Vagina (tissue), 2 donors: ENCODE data around the gene HGD. TPM values are rescaled to one million over a fixed set of nuclear protein-coding genes. Genes with fewer than 3 reads are reported as not detected.
"Not testable (repeated sequence)": the region's sequence is repeated elsewhere in the genome, so short reads cannot be mapped to it uniquely, and the experiment has no call there.

Source experiments
- DNase-seq, 2 donors: peaks; one replicate each; pipeline ENCODE4 v3.0.0-alpha.2; 2017; ENCODE audit errors: extremely low spot score in 2 of 2
- H3K27ac ChIP-seq: fragments of 200-600 bp; sonication (generic); one replicate; pipeline ENCODE4 v1.5.1; 2019
- H3K27me3 ChIP-seq: fragments of 200-600 bp; sonication (generic); one replicate; pipeline ENCODE4 v1.5.1; 2019
- H3K36me3 ChIP-seq, 2 donors: fragments of 200-600 bp; sonication (generic); one replicate each; pipeline ENCODE4 v1.5.1; 2017 to 2019
- H3K4me1 ChIP-seq: fragments of 200-600 bp; sonication (generic); one replicate; pipeline ENCODE4 v1.5.1; 2019
- H3K4me3 ChIP-seq, 2 donors: fragments of 200-600 bp; sonication (generic); 1 replicate in 1 of 2; 2 replicates in 1 of 2; pipeline ENCODE4 v1.5.1; 2016 to 2019
- H3K9me3 ChIP-seq: fragments of 200-600 bp; sonication (generic); one replicate; pipeline ENCODE4 v1.5.1; 2019
- POLR2A ChIP-seq, 2 donors: fragments of 450-650 bp; IDR thresholded peaks; one replicate each; pipeline ENCODE4 v1.6.1; 2017; ENCODE audit warnings: antibody characterized with exemption in 2 of 2, mild to moderate bottlenecking in 2 of 2, moderate library complexity in 2 of 2
- POLR2AphosphoS5 ChIP-seq, 2 donors: sonication (generic); formaldehyde crosslinking; IDR thresholded peaks; one replicate each; pipeline ENCODE4 v1.9.0; 2017; ENCODE audit warnings: antibody characterized with exemption in 2 of 2, mild to moderate bottlenecking in 2 of 2, low read depth in 1 of 2; ENCODE audit not compliant: insufficient read depth in 1 of 2
- intact Hi-C: fragments of 100-400 bp; cut with DNase I; formaldehyde crosslinking; loops from one replicate; pipeline ENCODE4 v1.15.1; 2023
- total RNA-seq: library from RNA; depleted of rRNA; stranded (reverse); fragments of >200 nt; gene quantifications from one replicate; pipeline ENCODE4 v1.2.3, GENCODE V29; 2016
- TF ChIP-seq, protein P1 (sequence below), 3 experiments: fragments of 450-650 bp in 2 of 3; fragments of 200-600 bp in 1 of 3; sonication (generic) in 1 of 3; IDR thresholded peaks; one replicate each; pipeline ENCODE4 v1.5.1; 2017 to 2019; ENCODE audit warnings: antibody characterized with exemption in 3 of 3, mild to moderate bottlenecking in 2 of 3, moderate library complexity in 2 of 3

The HGD gene
- not detected for total RNA-seq

DNA sequence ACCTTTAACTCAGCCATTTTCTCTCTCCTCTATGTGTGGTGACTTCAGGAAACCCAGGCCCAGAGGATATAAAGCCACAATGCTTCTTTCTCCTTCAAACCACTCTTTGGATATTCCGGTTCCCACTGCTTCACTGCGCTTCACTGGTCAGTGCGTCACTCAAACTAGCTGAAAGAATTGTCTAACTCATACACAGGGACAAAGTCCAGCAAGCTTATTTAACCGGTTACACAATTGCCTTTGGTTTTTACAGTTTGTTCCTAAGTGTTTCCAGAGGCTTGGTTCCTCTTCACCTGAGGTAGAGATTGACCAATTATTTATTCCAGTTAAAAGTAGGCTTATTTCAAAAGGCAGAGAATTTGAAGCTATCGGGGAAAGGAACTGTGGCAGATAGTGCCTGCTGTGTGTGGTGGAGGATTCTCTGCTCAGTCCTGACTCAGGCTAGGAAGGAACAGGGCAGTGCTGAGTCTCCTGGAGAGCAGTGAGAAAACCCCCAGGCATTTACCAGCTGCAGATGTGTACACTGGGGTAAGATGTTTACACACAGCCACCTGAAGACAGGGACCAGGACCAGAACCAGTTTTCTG lies at the start of gene HGD:
Gene HGD (minus strand): TSS at position 145 of the 587 bp plus-strand sequence. CDS start 128 bp downstream, at position 17.
- H3K36me3 ChIP-seq, result no peaks in the 10 kb centered on the region
- H3K9me3 ChIP-seq, result no peaks in the 10 kb centered on the region
- TF ChIP-seq, protein P1, sequence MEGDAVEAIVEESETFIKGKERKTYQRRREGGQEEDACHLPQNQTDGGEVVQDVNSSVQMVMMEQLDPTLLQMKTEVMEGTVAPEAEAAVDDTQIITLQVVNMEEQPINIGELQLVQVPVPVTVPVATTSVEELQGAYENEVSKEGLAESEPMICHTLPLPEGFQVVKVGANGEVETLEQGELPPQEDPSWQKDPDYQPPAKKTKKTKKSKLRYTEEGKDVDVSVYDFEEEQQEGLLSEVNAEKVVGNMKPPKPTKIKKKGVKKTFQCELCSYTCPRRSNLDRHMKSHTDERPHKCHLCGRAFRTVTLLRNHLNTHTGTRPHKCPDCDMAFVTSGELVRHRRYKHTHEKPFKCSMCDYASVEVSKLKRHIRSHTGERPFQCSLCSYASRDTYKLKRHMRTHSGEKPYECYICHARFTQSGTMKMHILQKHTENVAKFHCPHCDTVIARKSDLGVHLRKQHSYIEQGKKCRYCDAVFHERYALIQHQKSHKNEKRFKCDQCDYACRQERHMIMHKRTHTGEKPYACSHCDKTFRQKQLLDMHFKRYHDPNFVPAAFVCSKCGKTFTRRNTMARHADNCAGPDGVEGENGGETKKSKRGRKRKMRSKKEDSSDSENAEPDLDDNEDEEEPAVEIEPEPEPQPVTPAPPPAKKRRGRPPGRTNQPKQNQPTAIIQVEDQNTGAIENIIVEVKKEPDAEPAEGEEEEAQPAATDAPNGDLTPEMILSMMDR (IDR thresholded peaks at IDR 0.05), result no peak
- TF ChIP-seq POLR2AphosphoS5 (IDR thresholded peaks at IDR 0.05; ENCODE audit: insufficient read depth in 1 of 2, low read depth in 1 of 2) (no peak), POLR2A (IDR thresholded peaks at IDR 0.05) (no peak)
- H3K27ac ChIP-seq, result no peak within 1 kb of the TSS
- DNase-seq, result no peak
- no peaks in the 10 kb centered on the region for H3K27me3 ChIP-seq
- intact Hi-C loops, result no loop called here
- H3K4me3 ChIP-seq, result no peak within 1 kb of the TSS
- peaks cover 16% of the 10 kb centered on the region for H3K4me1 ChIP-seq

- Histone ChIP-seq H3K9me3 (no peaks in the 10 kb centered on the region), H3K27me3 (no peaks in the 10 kb centered on the region), H3K4me3 (no peak overlapping the region)
These were observed 48.8 kb upstream of the HGD start for GRCh38 chr3:120730576-120731542.

DNA sequence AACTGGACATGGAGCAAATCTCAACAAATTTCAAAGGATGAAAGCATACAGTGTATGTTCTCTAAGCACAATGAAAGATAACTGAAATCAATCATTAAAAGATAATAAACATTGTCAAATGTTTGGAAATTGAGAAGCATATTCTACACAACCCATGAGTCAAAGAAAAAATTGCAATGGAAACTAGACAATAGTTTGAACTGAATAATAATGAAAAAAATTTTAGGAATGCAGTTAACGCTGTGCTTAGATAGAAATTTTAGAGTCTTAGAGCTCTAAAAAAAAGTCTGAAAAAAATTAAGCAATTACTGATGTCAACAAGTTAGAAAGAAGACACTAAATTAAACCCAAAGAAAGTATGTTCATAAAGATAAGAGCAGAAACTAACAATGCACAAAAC lies 44.8 kb upstream of the HGD start:
- Histone ChIP-seq H3K4me1 (no peaks in the 10 kb centered on the region), H3K36me3 (peaks cover 0 to 4% of the 10 kb centered on the region in 2 donors), H3K4me3 (no peak overlapping the region), H3K27ac (no peak overlapping the region), H3K9me3 (no peaks in the 10 kb centered on the region), H3K27me3 (no peaks in the 10 kb centered on the region)
- intact Hi-C loops, result no loop called here
- TF ChIP-seq POLR2A (IDR thresholded peaks at IDR 0.05), result no peak
- TF ChIP-seq POLR2AphosphoS5 (IDR thresholded peaks at IDR 0.05; ENCODE audit: insufficient read depth in 1 of 2, low read depth in 1 of 2), result no peak
- DNase-seq, result no peak

More at GRCh38 chr3:120730576-120731542, 48.8 kb upstream of the HGD start:
- no peak overlapping the region for H3K27ac ChIP-seq
- DNase-seq, result no peak
- intact Hi-C loops, result no loop called here
- no peaks in the 10 kb centered on the region for H3K4me1 ChIP-seq
- peaks cover 0 to 4% of the 10 kb centered on the region in 2 donors for H3K36me3 ChIP-seq
- TF ChIP-seq, protein P1 (IDR thresholded peaks at IDR 0.05), result no peak
- TF ChIP-seq POLR2AphosphoS5 (IDR thresholded peaks at IDR 0.05; ENCODE audit: insufficient read depth in 1 of 2, low read depth in 1 of 2) (no peak), POLR2A (IDR thresholded peaks at IDR 0.05) (no peak)

DNA sequence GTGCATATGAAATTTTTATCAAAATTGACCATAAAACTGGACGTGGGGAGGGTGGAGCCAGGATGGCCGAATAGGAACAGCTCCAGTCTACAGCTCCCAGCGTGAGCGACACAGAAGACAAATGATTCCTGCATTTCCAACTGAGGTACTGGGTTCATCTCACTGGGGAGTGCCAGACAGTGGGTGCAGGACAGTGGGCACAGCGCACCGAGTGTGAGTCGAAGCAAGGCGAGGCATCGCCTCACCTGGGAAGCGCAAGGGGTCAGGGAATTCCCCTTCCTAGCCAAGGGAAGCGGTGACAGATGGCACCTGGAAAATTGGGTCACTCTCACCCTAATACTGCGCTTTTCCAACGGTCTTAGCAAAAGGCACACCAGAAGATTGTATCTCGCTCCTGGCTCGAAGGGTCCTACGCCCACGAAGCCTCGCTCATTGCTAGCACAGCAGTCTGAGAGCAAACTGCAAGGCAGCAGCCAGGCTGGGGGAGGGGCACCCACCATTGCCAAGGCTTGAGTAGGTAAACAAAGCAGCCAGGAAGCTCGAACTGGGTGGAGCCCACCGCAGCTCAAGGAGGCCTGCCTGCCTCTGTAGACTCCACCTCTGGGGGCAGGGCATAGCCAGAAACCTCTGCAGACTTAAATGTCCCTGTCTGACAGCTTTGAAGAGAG lies 37.3 kb upstream of the HGD start:
- H3K9me3 ChIP-seq, DNase-seq, H3K36me3 ChIP-seq, intact Hi-C loops, H3K27ac ChIP-seq, H3K27me3 ChIP-seq: not testable (repeated sequence)
- peak overlapping the region in 1 of 2 donors; percentile 35 for H3K4me3 ChIP-seq
- H3K4me1 ChIP-seq, result peaks cover 13% of the 10 kb centered on the region

- Histone ChIP-seq H3K27ac (no peak overlapping the region), H3K9me3 (no peaks in the 10 kb centered on the region)
These were observed 31.2 kb upstream of the HGD start for GRCh38 chr3:120713262-120713661.

More at GRCh38 chr3:120713262-120713661, 31.2 kb upstream of the HGD start:
- Histone ChIP-seq H3K27me3 (no peaks in the 10 kb centered on the region), H3K4me1 (no peaks in the 10 kb centered on the region), H3K4me3 (no peak overlapping the region), H3K36me3 (no peaks in the 10 kb centered on the region)
- DNase-seq, result no peak
- TF ChIP-seq, protein P1 (IDR thresholded peaks at IDR 0.05), result no peak
- TF ChIP-seq POLR2A (IDR thresholded peaks at IDR 0.05) (no peak), POLR2AphosphoS5 (IDR thresholded peaks at IDR 0.05; ENCODE audit: insufficient read depth in 1 of 2, low read depth in 1 of 2) (no peak)
- intact Hi-C loops, result no loop called here
